ENCODE measurements around the gene ABI3. TPM values are rescaled to one million over a fixed set of nuclear protein-coding genes. Genes with fewer than 3 reads are reported as not detected.

The ABI3 gene
- total RNA-seq, 2 donors from 2014 or later: 8.9 to 10.8 TPM

DNA sequence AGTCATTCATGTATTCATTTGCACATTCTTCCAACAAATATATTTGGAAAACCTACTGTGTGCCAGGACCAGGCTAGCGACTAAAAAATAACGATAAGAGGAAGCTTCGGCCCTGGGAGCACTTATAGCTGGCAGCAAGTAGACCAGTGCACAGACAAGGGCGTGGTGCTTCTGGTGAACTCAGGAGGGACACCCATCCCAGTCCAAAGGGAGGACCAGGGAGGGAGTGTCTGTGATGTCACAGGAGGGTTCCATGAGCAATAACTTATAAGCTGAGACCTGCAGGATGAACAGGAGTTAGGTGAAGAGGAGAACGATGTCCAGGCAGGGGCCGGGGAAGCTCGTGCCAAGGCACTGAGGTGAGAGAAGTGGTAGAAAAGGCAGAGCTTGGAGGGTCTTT lies 37.4 kb downstream of the ABI3 start:
- no peak overlapping the region for H3K27ac ChIP-seq
- no peaks in the 10 kb centered on the region for H3K36me3 ChIP-seq
- DNase-seq (ENCODE audit: low spot score) (no peak), ATAC-seq (ENCODE audit: insufficient number of reproducible peaks, low FRiP score, low read depth) (no peak)
- no peaks in the 10 kb centered on the region for H3K27me3 ChIP-seq (replicated peaks; ENCODE audit: insufficient read depth)
- no peak for TF ChIP-seq CTCF (IDR thresholded peaks at IDR 0.05)
- peaks cover 0 to 6% of the 10 kb centered on the region in 2 donors for H3K4me1 ChIP-seq (ENCODE audit: control insufficient read depth in 1 of 2, low read depth in 2 of 2)
- H3K9me3 ChIP-seq: no peaks in the 10 kb centered on the region
- no peak overlapping the region for H3K4me3 ChIP-seq

DNA sequence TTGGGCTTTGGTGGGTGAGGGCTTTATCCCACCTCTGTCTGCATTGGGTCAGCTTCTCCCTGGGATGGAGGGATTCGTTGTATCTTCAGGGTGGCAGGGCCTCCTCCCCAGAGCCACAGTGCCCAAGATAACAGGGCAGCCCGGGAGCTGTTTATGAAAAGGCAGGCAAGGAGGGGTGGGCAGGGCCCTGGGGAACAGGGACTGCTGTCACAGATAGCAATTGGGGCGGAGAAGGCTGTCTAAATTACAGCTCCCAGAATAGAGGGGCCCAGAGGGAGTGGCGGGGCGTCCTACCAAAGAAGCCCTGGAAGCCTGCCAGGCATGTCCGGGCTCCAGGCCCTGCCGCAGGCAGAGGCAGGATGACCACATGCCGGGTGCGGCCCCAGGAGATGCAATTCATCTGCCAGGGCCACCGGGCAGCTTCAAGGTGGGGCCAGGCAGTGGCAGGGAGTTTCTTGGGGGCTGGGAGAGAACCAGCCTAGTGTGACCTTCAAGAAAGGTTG lies 38.8 kb downstream of the ABI3 start:
- Histone ChIP-seq H3K27ac (no peak overlapping the region), H3K4me3 (no peak overlapping the region), H3K36me3 (no peaks in the 10 kb centered on the region), H3K4me1 (ENCODE audit: control insufficient read depth in 1 of 2, low read depth in 2 of 2) (peaks cover 0 to 6% of the 10 kb centered on the region in 2 donors), H3K27me3 (replicated peaks; ENCODE audit: insufficient read depth) (no peaks in the 10 kb centered on the region), H3K9me3 (no peaks in the 10 kb centered on the region)
- no peak for ATAC-seq (ENCODE audit: insufficient number of reproducible peaks, low FRiP score, low read depth)
- DNase-seq (ENCODE audit: low spot score): no peak
- no peak for TF ChIP-seq CTCF (IDR thresholded peaks at IDR 0.05)

DNA sequence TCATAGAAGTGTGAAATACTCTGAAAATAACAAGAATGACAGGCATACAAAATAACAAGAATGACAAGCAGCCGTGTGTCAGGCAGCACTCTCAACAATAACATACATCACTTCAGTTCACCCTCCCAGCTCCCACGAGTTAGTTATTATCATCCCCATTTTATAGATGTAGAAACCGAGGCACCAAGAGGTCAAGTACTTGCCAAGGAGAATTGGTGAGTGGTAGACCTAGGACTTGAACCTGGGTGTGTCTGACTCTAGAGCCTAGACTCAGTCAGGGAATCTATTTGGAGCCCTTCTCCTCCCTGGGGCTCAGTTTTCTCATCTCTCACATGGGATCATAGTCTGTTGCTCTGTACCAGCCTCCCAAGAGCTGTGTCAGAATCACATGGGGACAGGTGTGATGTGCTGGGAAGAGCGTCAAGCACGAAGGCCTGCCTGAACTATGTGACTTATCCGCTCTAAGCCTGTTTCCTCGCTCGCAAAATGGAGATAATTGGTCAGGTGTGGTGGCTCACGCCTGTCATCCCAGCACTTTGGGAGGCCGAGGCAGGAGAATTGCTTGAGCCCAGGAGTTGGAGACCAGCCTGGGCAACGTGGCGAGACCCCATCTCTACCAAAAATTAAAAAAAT lies 39.5 kb downstream of the ABI3 start:
- peaks cover 0 to 6% of the 10 kb centered on the region in 2 donors for H3K4me1 ChIP-seq (ENCODE audit: control insufficient read depth in 1 of 2, low read depth in 2 of 2)
- no peaks in the 10 kb centered on the region for H3K36me3 ChIP-seq
- no peak for TF ChIP-seq CTCF (IDR thresholded peaks at IDR 0.05)
- no peak for ATAC-seq (ENCODE audit: insufficient number of reproducible peaks, low FRiP score, low read depth)
- H3K27ac ChIP-seq: no peak overlapping the region
- H3K4me3 ChIP-seq: no peak overlapping the region
- no peak for DNase-seq (ENCODE audit: low spot score)
- H3K27me3 ChIP-seq (replicated peaks; ENCODE audit: insufficient read depth): no peaks in the 10 kb centered on the region
- H3K9me3 ChIP-seq: no peaks in the 10 kb centered on the region

- ATAC-seq (ENCODE audit: insufficient number of reproducible peaks, low FRiP score, low read depth): no peak
- DNase-seq (ENCODE audit: low spot score): no peak
- Histone ChIP-seq H3K9me3 (no peaks in the 10 kb centered on the region), H3K4me3 (no peak overlapping the region), H3K4me1 (ENCODE audit: control insufficient read depth in 1 of 2, low read depth in 2 of 2) (peaks cover 0 to 6% of the 10 kb centered on the region in 2 donors), H3K27ac (no peak overlapping the region), H3K27me3 (replicated peaks; ENCODE audit: insufficient read depth) (no peaks in the 10 kb centered on the region), H3K36me3 (no peaks in the 10 kb centered on the region)
- TF ChIP-seq CTCF (IDR thresholded peaks at IDR 0.05): no peak
These were observed 41.7 kb downstream of the ABI3 start for GRCh38 chr17:49252148-49252695.

- DNase-seq (ENCODE audit: low spot score) (no peak), ATAC-seq (ENCODE audit: insufficient number of reproducible peaks, low FRiP score, low read depth) (no peak)
- Histone ChIP-seq H3K4me3 (no peak overlapping the region), H3K9me3 (no peaks in the 10 kb centered on the region), H3K27me3 (replicated peaks; ENCODE audit: insufficient read depth) (no peaks in the 10 kb centered on the region), H3K4me1 (ENCODE audit: control insufficient read depth in 1 of 2, low read depth in 2 of 2) (peaks cover 0 to 6% of the 10 kb centered on the region in 2 donors), H3K36me3 (no peaks in the 10 kb centered on the region), H3K27ac (no peak overlapping the region)
- TF ChIP-seq CTCF (IDR thresholded peaks at IDR 0.05): no peak
These were observed 43.6 kb downstream of the ABI3 start for GRCh38 chr17:49254066-49254465.
